Hematopoietic multipotent progenitor cell (in vitro differentiated cells): ENCODE data around the gene MDGA2. TPM values are rescaled to one million over a fixed set of nuclear protein-coding genes. Genes with fewer than 3 reads are reported as not detected.
A peak's percentile ranks its signal among the peaks of the same experiment; 100 is the strongest.
"Not testable (repeated sequence)": the region's sequence is repeated elsewhere in the genome, so short reads cannot be mapped to it uniquely, and the experiment has no call there.

Experiments
- DNase-seq, 3 donors: peaks; one replicate each; pipeline ENCODE4 v3.0.0-alpha.2; 2011 to 2015; ENCODE audit warnings: low read depth in 2 of 3, low spot score in 2 of 3
- total RNA-seq: library from RNA; depleted of rRNA; stranded (reverse); fragments of >200 nt; gene quantifications from one replicate; pipeline ENCODE4 v1.2.3, GENCODE V29; 2012

The MDGA2 gene
- total RNA-seq, 1 donor = 0.27 TPM

- no peak for DNase-seq
Observed at GRCh38 chr14:47259796-47260195, 415.6 kb downstream of the MDGA2 start.

DNA sequence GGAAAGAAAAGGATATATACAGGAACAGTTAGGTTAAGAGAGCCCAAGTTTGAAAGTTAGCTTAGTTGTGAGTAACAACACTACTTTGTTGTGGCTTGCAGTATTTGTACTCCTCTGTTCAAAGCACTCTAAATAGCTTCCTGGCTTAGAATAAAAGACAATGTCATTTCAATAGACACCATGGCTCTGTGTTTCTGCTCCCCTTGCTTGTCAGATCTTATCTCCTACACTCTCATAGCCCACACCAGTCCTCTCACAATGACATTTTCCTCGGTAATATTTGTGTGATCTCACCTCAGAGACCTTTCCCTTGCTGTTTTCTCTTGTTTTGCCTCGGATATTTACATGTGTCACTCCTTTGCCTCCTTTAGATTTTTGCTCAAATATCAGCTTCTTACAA lies 418.4 kb downstream of the MDGA2 start:
- DNase-seq = no peak

GRCh38 chr14:47252802-47253201 lies 422.6 kb downstream of the MDGA2 start:
- peak in 2 of 3 donors; percentile 33 to 64 for DNase-seq

- DNase-seq = no peak
Observed at GRCh38 chr14:47246367-47246766, 429.0 kb downstream of the MDGA2 start.

DNA sequence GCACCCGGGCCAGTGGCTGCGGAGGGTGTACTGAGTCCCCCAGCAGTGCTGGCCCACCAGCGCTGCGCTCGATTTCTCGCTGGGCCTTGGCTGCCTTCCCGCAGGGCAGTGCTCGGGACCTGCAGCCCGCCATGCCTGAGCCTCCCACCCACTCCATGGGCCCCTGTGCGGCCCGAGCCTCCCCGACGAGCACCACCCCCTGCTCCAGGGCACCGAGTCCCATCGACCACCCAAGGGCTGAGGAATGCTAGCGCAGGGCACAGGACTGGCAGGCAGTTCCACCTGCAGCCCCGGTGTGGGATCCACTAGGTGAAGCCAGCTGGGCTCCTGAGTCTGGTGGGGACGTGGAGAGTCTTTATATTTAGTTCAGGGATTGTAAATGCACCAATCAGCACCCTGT lies 432.8 kb downstream of the MDGA2 start:
- DNase-seq = not testable (repeated sequence)

DNA sequence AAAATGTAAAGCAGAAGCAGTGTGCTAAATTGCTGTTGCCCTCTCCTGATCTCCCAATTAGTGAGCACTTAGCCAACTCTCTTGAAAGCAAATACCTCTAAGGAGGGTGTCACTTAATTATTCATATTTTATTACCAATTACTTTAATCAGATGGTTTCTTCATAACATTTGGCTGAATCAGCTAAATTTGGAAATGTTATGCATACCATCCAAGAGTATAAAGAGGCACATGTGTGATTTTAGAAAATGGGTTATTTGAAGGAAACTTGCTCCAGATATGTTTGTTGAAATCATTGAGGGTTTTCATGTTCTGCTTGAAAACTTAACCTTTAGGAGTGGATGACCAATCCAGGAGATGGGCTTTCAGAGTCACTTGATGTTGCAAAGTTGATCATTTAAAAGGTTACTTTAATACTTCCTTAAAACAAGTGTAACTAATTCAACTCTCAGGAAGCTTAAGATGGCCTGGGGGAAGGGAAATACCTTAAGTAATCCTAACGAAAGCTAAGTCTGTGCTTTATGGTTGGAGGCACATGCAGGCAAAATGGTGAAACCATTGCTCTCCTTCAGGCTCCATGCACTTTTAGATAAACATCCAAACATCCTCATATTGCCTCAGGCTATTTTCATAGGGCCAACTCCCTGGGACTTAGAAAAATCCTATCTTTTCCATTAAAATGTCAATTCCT lies 434.5 kb downstream of the MDGA2 start:
- DNase-seq = no peak

DNA sequence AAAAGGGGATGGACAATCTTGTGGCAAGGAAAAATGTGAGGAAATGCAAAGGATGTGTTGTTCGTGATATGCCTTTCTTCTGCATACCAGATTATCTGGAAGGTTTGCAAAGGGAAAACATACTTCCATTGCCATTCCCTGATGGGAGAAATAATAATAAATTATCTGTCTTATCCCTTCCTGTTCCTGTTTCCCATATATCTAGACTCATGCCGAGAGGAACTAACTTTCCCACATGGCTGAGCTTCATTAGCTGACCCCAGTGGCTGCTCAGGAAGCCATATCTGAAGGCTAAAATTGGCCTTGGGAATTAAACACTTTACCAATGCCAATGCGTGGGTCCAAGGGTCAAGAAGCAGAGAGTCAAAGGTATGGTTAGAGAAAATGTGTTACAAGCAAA lies 439.8 kb downstream of the MDGA2 start:
- no peak for DNase-seq

GRCh38 chr14:47226877-47227520 lies 448.4 kb downstream of the MDGA2 start:
- DNase-seq = peak in 2 of 3 donors; percentile 81 to 85

- peak in 2 of 3 donors; percentile 15 to 48 for DNase-seq
Observed at GRCh38 chr14:47223656-47224055, 451.7 kb downstream of the MDGA2 start.

DNA sequence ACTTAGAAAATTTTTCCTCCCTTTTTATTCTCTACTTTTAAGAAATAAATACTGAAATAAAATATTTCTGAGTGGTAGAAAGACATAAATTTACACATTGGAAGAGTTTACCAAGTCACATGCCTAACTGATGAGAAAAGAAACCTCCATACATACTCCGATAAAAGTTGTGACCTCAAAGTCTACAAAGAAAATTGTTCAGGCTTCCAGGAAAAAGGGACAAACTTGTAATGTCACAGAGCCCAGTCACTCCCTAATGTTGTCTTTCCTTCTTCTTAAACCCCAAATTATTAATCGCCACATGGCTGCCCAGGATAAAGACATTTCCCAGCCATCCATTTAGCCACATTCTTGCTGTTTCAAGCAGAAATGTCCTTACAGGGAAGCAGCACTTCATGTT lies 455.3 kb downstream of the MDGA2 start:
- peak in 2 of 3 donors; percentile 11 to 14 for DNase-seq

DNA sequence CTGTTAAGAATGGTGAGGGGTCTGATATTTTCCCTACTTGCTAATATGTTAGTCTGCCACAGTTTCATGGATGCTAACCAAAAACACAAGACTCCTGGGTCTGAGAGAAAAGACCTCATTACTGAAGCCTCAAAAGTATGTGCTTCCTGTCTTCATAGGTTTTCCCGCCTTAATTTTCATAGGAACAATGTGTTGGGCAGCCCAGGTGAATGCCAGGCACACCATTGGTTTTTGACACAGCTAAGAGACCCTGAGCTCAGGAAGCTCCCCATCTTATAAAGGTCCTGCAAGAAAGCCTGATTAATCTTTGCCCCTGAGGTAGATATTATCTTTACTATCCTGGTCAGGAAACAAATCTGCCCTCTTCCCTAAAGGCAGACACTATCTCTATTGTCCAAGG lies 464.1 kb downstream of the MDGA2 start:
- no peak for DNase-seq

GRCh38 chr14:47210099-47210498 lies 465.3 kb downstream of the MDGA2 start:
- no peak for DNase-seq

GRCh38 chr14:47208434-47208833 lies 467.0 kb downstream of the MDGA2 start:
- DNase-seq = no peak

GRCh38 chr14:47207617-47208016 lies 467.8 kb downstream of the MDGA2 start:
- peak in 2 of 3 donors; percentile 32 to 51 for DNase-seq

DNA sequence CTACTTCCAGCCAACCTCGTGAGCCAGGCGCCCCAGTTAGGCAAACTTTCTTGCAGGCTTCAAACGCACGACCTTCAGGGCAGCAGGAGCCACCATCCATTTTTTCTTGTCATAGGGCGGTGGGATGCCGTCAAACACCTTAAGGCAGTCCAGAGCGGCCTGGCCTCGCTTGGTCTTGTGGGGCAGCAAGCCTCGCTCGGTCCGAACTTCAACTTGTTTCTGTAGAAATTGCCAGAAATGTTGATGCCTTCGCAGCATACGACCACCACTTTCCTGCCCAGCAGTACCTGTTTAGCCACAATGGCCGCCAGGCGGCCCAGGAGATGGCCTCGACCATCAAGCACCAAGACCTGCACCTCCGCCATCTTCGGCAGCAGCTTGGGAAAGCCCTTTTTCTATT lies 474.7 kb downstream of the MDGA2 start:
- DNase-seq = no peak

DNA sequence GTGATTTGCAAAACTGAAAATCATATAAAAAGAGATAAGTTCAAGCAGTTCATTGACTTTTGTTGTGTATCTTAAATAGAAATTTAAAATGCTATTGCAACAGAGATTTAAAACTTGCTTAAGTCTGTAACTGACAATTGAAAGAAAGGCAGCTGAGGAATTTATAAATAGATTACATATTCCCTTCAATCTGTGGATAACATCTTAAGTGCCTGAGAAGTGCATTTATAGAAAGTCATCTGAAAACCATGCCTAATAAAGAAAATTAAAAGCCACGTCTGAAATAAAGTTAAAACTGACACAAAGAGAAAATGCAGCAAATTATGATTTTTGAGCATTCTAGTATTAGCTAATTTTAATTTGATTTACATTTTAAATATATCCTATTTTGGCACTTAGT lies 479.8 kb downstream of the MDGA2 start:
- no peak for DNase-seq

DNA sequence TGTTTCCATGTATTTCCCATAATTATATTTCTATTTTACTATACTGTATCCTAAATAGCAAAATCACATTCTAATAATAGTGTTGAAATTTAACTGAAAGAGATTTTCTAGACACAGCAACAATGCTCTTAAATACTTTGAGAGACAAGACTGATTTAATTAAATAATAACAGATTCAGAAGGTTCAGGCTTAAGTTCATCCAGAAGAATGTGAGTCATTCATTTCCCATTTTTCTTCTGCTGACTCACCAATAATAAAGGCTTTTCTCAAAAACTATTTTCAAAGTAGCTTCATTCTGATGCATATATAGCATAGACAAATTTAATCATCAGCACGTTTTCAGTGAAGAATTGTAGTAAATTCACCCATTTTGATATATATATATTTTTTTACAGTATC lies 481.4 kb downstream of the MDGA2 start:
- DNase-seq = no peak

DNA sequence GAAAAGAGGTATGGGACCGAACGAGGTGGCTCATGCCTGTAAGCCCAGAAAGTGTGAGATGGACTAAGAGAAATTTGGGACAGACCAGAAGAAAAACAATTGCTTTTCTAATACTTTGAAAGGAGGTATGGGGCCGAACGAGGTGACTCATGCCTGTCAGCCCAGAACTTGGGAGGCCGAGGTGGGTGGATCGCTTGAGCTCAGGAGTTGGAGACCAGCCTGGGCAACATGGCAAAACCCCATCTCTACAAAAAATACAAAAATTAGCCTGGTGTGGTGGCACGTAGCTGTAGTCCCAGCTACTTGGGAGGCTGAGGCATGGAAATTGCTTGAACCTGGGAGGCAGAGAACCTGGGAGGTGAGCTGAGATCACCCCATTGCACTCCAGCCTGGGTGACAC lies 483.2 kb downstream of the MDGA2 start:
- not testable (repeated sequence) for DNase-seq

DNA sequence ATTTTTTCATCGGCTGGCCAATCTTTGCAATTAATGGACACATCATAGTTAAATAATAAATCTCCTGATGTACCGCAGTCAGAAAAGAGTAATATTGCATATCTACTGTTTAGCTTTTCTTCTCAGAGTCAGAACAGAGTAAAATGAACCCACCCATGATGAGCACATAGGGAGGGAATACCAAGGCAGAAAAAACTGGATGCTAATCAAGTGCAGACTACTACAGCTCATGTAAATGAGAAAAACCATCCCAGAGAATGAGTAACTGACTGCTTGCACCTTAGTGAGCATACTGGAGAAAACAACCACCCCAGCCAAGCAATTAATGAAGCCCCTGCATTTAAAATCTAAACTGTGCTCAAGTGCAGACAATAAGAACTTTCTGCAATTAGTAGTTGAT lies 483.7 kb downstream of the MDGA2 start:
- DNase-seq = no peak

DNA sequence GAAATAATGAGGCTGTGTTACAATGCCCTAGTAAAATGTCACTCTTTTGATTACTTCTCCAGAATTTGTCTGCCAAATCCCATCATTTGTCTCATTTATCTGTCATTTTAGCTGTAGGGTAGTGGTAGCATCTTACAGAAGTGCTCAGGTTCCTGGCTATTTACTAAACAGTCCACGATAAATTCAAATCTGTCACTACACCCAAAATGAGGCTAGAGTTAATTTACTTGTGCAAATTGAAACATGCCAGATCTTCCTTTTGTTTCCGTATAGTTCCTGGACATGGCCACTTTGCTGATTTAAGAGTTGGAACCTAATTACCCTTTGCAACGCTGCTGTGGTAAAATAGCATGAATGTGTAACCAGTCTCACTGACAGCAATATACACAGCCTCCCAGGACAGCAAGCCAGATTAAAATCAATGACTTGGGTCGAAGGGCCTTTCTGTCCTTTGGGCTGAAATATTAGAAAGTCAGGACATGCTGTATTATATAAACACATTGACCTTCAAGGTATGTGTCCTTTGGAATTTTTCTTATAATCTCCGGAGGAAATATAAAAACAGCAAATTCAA lies 485.4 kb downstream of the MDGA2 start:
- DNase-seq = no peak

- DNase-seq = no peak
Observed at GRCh38 chr14:47186486-47186885, 488.9 kb downstream of the MDGA2 start.

DNA sequence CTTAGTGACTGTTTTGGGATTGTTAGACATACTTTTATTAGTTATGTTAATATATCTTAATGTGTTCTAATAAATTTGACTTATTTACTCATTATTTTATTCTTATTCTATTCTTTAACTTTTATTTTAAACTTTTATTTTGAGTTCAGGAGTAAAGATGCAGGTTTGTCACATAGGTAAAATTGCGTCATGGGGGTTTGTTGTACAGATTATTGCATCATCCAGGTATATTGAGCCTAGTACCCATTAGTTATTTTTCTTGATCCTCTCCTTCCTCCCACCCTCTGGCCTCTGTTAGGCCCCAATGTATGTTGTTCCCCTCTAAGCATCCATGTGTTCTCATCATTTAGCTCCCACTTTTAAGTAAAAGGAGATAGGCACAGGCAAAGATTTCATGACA lies 495.5 kb downstream of the MDGA2 start:
- no peak for DNase-seq
